ENCODE measurements around the gene CD22.

The CD22 gene

GRCh38 chr19:35395382-35396199 is 66.6 kb downstream of the CD22 start:
- H3K27me3 Mint-ChIP-seq = peaks cover 18% of the 10 kb centered on the region
- no peak for DNase-seq
- H3K4me1 Mint-ChIP-seq = no peaks in the 10 kb centered on the region
- H3K27ac Mint-ChIP-seq = no peak overlapping the region
- H3K9me3 Mint-ChIP-seq = no peaks in the 10 kb centered on the region
- H3K4me3 Mint-ChIP-seq = no peak overlapping the region
- CTCF ChIA-PET = interaction anchor here (0.8 kb wide), 1 partner anchor 91 kb away, joined by 3 read pairs; no protein-coding TSS in a partner anchor
- H3K36me3 Mint-ChIP-seq = no peaks in the 10 kb centered on the region

DNA sequence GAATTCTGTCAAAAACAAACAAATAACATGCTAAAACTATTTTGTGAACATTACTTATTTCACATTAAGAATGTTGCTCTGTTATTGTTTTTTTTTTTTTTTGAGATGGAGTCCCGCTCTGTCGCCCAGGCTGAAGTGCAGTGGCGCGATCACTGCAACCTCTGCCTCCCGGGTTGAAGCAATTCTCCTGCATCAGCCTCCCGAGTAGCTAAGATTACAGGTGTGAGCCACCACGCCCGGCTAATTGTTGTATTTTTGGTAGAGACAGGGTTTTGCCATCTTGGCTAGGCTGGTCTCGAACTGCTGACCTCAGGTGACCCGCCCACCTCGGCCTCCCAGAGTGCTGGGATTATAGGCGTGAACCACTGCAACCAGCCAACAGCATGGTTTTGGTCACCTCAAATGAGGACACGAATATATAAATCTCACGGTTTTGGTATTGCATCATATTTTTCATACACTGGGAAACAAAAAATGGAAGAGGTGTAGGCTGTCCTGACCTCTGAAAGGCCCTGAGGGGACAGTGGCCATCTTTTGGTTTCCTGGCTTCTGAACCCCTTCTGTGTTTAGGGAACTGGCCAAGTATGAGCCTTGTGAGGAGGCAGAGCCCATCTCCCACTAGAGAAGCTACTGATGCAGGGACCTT is 67.4 kb downstream of the CD22 start:
- DNase-seq = no peak
- Mint-ChIP-seq H3K4me1 (no peaks in the 10 kb centered on the region), H3K36me3 (no peaks in the 10 kb centered on the region), H3K27ac (no peak overlapping the region), H3K9me3 (no peaks in the 10 kb centered on the region), H3K4me3 (no peak overlapping the region), H3K27me3 (peaks cover 16% of the 10 kb centered on the region)
- CTCF ChIA-PET = interaction anchor here (0.8 kb wide), 1 partner anchor 90 kb away, joined by 3 read pairs; no protein-coding TSS in a partner anchor

Data from activated naive CD4-positive, alpha-beta T cell treated with anti-CD3 and anti-CD28 coated beads, Interleukin-2, amount 10 ng/mL, durations not matched to agents 7 days and 5 days (primary cell).